Upper lobe of left lung (tissue), 6 donors: ENCODE results near the gene UST. TPM values are rescaled to one million over a fixed set of nuclear protein-coding genes. Genes with fewer than 3 reads are reported as not detected.

ENCODE experiments used
- ATAC-seq, 2 donors: fragments of 200-7000 bp; cut with Tn5 transposase; one replicate each; pipeline ENCODE4 v1.9.1; 2022; ENCODE audit warnings: mild to moderate bottlenecking in 2 of 2, moderate library complexity in 2 of 2; ENCODE audit not compliant: low FRiP score in 2 of 2
- DNase-seq, 2 donors: peaks; one replicate each; pipeline ENCODE4 v3.0.0-alpha.2; 2019 to 2020
- H3K27ac ChIP-seq, 4 donors: fragments of 200-600 bp; sonication (generic); one replicate each; pipeline ENCODE4 v1.5.1; 2016 to 2019
- H3K27me3 ChIP-seq, 4 donors: fragments of 200-600 bp; sonication (generic); one replicate each; pipeline ENCODE4 v1.5.1; 2017 to 2019
- H3K36me3 ChIP-seq, 4 donors: fragments of 200-600 bp; sonication (generic); one replicate each; pipeline ENCODE4 v1.5.1; 2016 to 2019
- H3K4me1 ChIP-seq, 4 donors: fragments of 200-600 bp; sonication (generic); one replicate each; pipeline ENCODE4 v1.5.1; 2018 to 2019
- H3K4me3 ChIP-seq, 4 donors: fragments of 200-600 bp; sonication (generic); one replicate each; pipeline ENCODE4 v1.5.1; 2017 to 2019; ENCODE audit warnings: mild to moderate bottlenecking in 2 of 4, moderate library complexity in 1 of 4
- H3K9me3 ChIP-seq, 4 donors: fragments of 200-600 bp; sonication (generic); one replicate each; pipeline ENCODE4 v1.5.1; 2018 to 2019
- CTCF ChIP-seq, 6 experiments: fragments of 450-650 bp in 4 of 6; fragments of 200-600 bp in 2 of 6; sonication (generic) in 2 of 6; IDR thresholded peaks; one replicate each; pipeline ENCODE4 v1.5.1; 2016 to 2019; ENCODE audit warnings: antibody characterized with exemption in 6 of 6
- EP300 ChIP-seq, 4 donors: sonication (generic); formaldehyde crosslinking; IDR thresholded peaks; one replicate each; pipeline ENCODE4 v1.5.1; 2017; ENCODE audit warnings: antibody characterized with exemption in 4 of 4, control low read depth in 2 of 4
- POLR2A ChIP-seq, 4 donors: fragments of 450-650 bp; IDR thresholded peaks; one replicate each; pipeline ENCODE4 v1.5.1; 2016 to 2017; ENCODE audit warnings: antibody characterized with exemption in 4 of 4, mild to moderate bottlenecking in 2 of 4
- POLR2AphosphoS5 ChIP-seq, 2 donors: sonication (generic); formaldehyde crosslinking; IDR thresholded peaks; one replicate each; pipeline ENCODE4 v1.5.1; 2017; ENCODE audit warnings: antibody characterized with exemption in 2 of 2
- WGBS, 2 donors: methylation state at CpG; one replicate each; pipeline ENCODE4 v1.1.5; 2017 to 2018; 5-methylcytosine and 5-hydroxymethylcytosine counted together
- total RNA-seq, 6 donors: library from RNA; depleted of rRNA in 4 of 6; stranded (reverse); fragments of >200 nt in 4 of 6; gene quantifications; one replicate each; pipeline versions ENCODE4 v1.1.0 to v1.2.1, GENCODE V29; 2016 to 2021
- donor health status: DM: no; HTN: no; CAD: no; lungs with moderate emphysema.
- donor health status: DM: no; HTN: yes; CAD: no; lungs with severe emphysema.

UST gene
- total RNA-seq, 6 donors from 2014 or later, result 10.2 to 21.6 (median 14.2) TPM

GRCh38 chr6:148924226-148925012, 177.6 kb downstream of the UST start:
- TF ChIP-seq EP300 (IDR thresholded peaks at IDR 0.05) (no peak), POLR2A (IDR thresholded peaks at IDR 0.05) (no peak), CTCF (IDR thresholded peaks at IDR 0.05) (no peak), POLR2AphosphoS5 (IDR thresholded peaks at IDR 0.05) (no peak)

GRCh38 chr6:148925701-148926100, 178.9 kb downstream of the UST start:
- H3K4me3 ChIP-seq, result no peak overlapping the region
- DNase-seq (no peak), ATAC-seq (no peak)
- H3K27ac ChIP-seq, result no peak overlapping the region
- no peak for TF ChIP-seq POLR2AphosphoS5 (IDR thresholded peaks at IDR 0.05)
- TF ChIP-seq POLR2A (IDR thresholded peaks at IDR 0.05), result no peak
- no peak for TF ChIP-seq EP300 (IDR thresholded peaks at IDR 0.05)
- TF ChIP-seq CTCF (IDR thresholded peaks at IDR 0.05), result no peak
- no peaks in the 10 kb centered on the region for H3K27me3 ChIP-seq
- no peaks in the 10 kb centered on the region for H3K36me3 ChIP-seq
- no peaks in the 10 kb centered on the region for H3K4me1 ChIP-seq
- H3K9me3 ChIP-seq, result no peaks in the 10 kb centered on the region
- 77 to 84% methylated on average over 2 of the region's 2 CpGs for WGBS, 2 donors

More at GRCh38 chr6:148924226-148925012, 177.6 kb downstream of the UST start:
- Histone ChIP-seq H3K9me3 (no peaks in the 10 kb centered on the region), H3K27me3 (no peaks in the 10 kb centered on the region), H3K4me3 (no peak overlapping the region), H3K27ac (no peak overlapping the region), H3K36me3 (no peaks in the 10 kb centered on the region), H3K4me1 (no peaks in the 10 kb centered on the region)
- no peak for DNase-seq
- 76 to 82% methylated on average over 8 of the region's 8 CpGs for WGBS, 2 donors
- ATAC-seq, result no peak

GRCh38 chr6:148926478-148926877, 179.6 kb downstream of the UST start:
- TF ChIP-seq CTCF (IDR thresholded peaks at IDR 0.05), result no peak
- TF ChIP-seq EP300 (IDR thresholded peaks at IDR 0.05), result no peak
- no peak for TF ChIP-seq POLR2AphosphoS5 (IDR thresholded peaks at IDR 0.05)
- TF ChIP-seq POLR2A (IDR thresholded peaks at IDR 0.05), result no peak
- no peak overlapping the region for H3K4me3 ChIP-seq
- no peaks in the 10 kb centered on the region for H3K36me3 ChIP-seq
- no peak for ATAC-seq
- H3K27me3 ChIP-seq, result no peaks in the 10 kb centered on the region
- no peaks in the 10 kb centered on the region for H3K4me1 ChIP-seq
- 82 to 91% methylated on average over 2 of the region's 2 CpGs for WGBS, 2 donors
- no peaks in the 10 kb centered on the region for H3K9me3 ChIP-seq
- DNase-seq, result no peak
- H3K27ac ChIP-seq, result no peak overlapping the region

- no peak for DNase-seq
- H3K36me3 ChIP-seq, result no peaks in the 10 kb centered on the region
- no peak for ATAC-seq
- H3K27ac ChIP-seq, result no peak overlapping the region
- H3K4me1 ChIP-seq, result no peaks in the 10 kb centered on the region
- no peaks in the 10 kb centered on the region for H3K27me3 ChIP-seq
- no peak overlapping the region for H3K4me3 ChIP-seq
- 93 to 96% methylated on average over 1 of the region's 1 CpG for WGBS, 2 donors
- TF ChIP-seq POLR2AphosphoS5 (IDR thresholded peaks at IDR 0.05) (no peak), CTCF (IDR thresholded peaks at IDR 0.05) (no peak), EP300 (IDR thresholded peaks at IDR 0.05) (no peak), POLR2A (IDR thresholded peaks at IDR 0.05) (no peak)
- no peaks in the 10 kb centered on the region for H3K9me3 ChIP-seq
Measured at GRCh38 chr6:148927586-148927985, 180.8 kb downstream of the UST start.

GRCh38 chr6:148928811-148929210, 182.0 kb downstream of the UST start:
- no peak overlapping the region for H3K27ac ChIP-seq
- no peaks in the 10 kb centered on the region for H3K4me1 ChIP-seq
- H3K36me3 ChIP-seq, result no peaks in the 10 kb centered on the region
- WGBS, 2 donors, result 100% methylated on average over 1 of the region's 1 CpG
- ATAC-seq (no peak), DNase-seq (no peak)
- H3K4me3 ChIP-seq, result no peak overlapping the region
- no peaks in the 10 kb centered on the region for H3K9me3 ChIP-seq
- H3K27me3 ChIP-seq, result no peaks in the 10 kb centered on the region
- TF ChIP-seq POLR2AphosphoS5 (IDR thresholded peaks at IDR 0.05) (no peak), EP300 (IDR thresholded peaks at IDR 0.05) (no peak), CTCF (IDR thresholded peaks at IDR 0.05) (no peak), POLR2A (IDR thresholded peaks at IDR 0.05) (no peak)
